GM12891 (cell line): ENCODE data around the gene GPR151.
A peak's percentile ranks its signal among the peaks of the same experiment; 100 is the strongest.

Experiments used
- DNase-seq: peaks from one replicate; pipeline ENCODE4 v3.0.0; 2011; ENCODE audit warnings: low spot score; ENCODE audit not compliant: insufficient read length
- FAIRE-seq: peaks from 2 replicates; lab custom pipeline; 2011; peaks lifted over from hg19 to GRCh38; lab: Jason Lieb, UNC
- PAX5 ChIP-seq: IDR thresholded peaks from 2 replicates; pipeline ENCODE4 v1.6.1; 2011; ENCODE audit warnings: low read length, moderate library complexity, mild to moderate bottlenecking; ENCODE audit not compliant: insufficient read depth, severe bottlenecking
- POLR2A ChIP-seq: IDR thresholded peaks from 2 replicates; pipeline ENCODE4 v1.6.1; 2011; ENCODE audit warnings: low read depth, low read length, control low read depth
- POLR2AphosphoS5 ChIP-seq: IDR thresholded peaks from 2 replicates; pipeline ENCODE4 v1.6.1; 2011; ENCODE audit warnings: low read depth, low read length, control low read depth
- POU2F2 ChIP-seq: IDR thresholded peaks from 2 replicates; pipeline ENCODE4 v1.6.1; 2011; ENCODE audit warnings: low read depth, mild to moderate bottlenecking, control low read depth, low read length, moderate library complexity
- SPI1 ChIP-seq: IDR thresholded peaks from 2 replicates; pipeline ENCODE4 v1.6.1; 2011; ENCODE audit warnings: low read depth, low read length, control low read depth
- TAF1 ChIP-seq: IDR thresholded peaks from 2 replicates; pipeline ENCODE4 v1.6.1; 2011; ENCODE audit warnings: low read depth, low read length, control low read depth

Gene GPR151

GRCh38 chr5:146541958-146542849, 26.2 kb upstream of the GPR151 start:
- DNase-seq (peak; percentile 41), FAIRE-seq (peak; percentile 51)
- TF ChIP-seq TAF1 (no peak), SPI1 (no peak), POLR2AphosphoS5 (no peak), PAX5 (no peak), POU2F2 (no peak), POLR2A (no peak)

GRCh38 chr5:146540414-146540813, 24.4 kb upstream of the GPR151 start:
- no peak for FAIRE-seq
- no peak for DNase-seq
- no peak for TF ChIP-seq POU2F2
- no peak for TF ChIP-seq TAF1
- no peak for TF ChIP-seq PAX5
- TF ChIP-seq POLR2AphosphoS5: no peak
- no peak for TF ChIP-seq POLR2A
- no peak for TF ChIP-seq SPI1

- TF ChIP-seq POLR2AphosphoS5: no peak
- TF ChIP-seq POLR2A: no peak
- FAIRE-seq (no peak), DNase-seq (no peak)
Observed at GRCh38 chr5:146539973-146540372, 24.0 kb upstream of the GPR151 start.

- no peak for FAIRE-seq
- TF ChIP-seq POLR2A: no peak
- TF ChIP-seq SPI1: no peak
- no peak for TF ChIP-seq POU2F2
- no peak for TF ChIP-seq TAF1
- no peak for TF ChIP-seq POLR2AphosphoS5
Observed at GRCh38 chr5:146538432-146538831, 22.4 kb upstream of the GPR151 start.

GRCh38 chr5:146533882-146534281, 17.9 kb upstream of the GPR151 start:
- TF ChIP-seq POU2F2 (no peak), SPI1 (no peak), POLR2AphosphoS5 (no peak), TAF1 (no peak), PAX5 (no peak), POLR2A (no peak)
- FAIRE-seq (no peak), DNase-seq (no peak)

More at GRCh38 chr5:146538432-146538831, 22.4 kb upstream of the GPR151 start:
- DNase-seq: no peak

- FAIRE-seq (peak; percentile 81), DNase-seq (peak; percentile 47)
- TF ChIP-seq TAF1 (no peak), SPI1 (0 out of 2 replicates have a peak, but pooled peaks have one; percentile 44)
Observed at GRCh38 chr5:146533260-146533857, 17.4 kb upstream of the GPR151 start.

- peak; percentile 13 for DNase-seq
- TF ChIP-seq POU2F2 (no peak), SPI1 (no peak), PAX5 (no peak), TAF1 (no peak), POLR2A (no peak), POLR2AphosphoS5 (no peak)
Observed at GRCh38 chr5:146529984-146530383, 14.0 kb upstream of the GPR151 start.

DNA sequence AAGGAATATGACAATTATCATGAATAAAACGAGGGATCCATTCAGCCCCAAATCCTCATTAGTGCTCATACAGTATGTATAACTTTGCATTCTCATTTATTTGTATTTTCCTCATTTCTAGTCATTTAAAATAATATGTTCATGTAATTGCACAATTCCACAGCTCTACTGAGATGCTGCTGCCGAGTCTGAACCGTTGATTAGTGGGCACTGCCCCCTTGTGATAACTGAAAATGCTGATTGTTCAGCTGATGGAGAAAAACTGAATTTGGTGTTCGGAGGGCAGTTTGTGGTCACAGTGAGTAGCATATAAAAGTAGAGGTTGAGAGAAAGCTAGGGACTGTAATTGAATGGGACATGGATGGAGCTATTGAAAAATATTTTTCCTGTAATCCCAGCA, 12.2 kb upstream of the GPR151 start:
- TF ChIP-seq TAF1 (no peak), POU2F2 (no peak), PAX5 (no peak), SPI1 (no peak), POLR2A (no peak), POLR2AphosphoS5 (no peak)
- no peak for DNase-seq
- FAIRE-seq: no peak

More at GRCh38 chr5:146529984-146530383, 14.0 kb upstream of the GPR151 start:
- FAIRE-seq: no peak

DNA sequence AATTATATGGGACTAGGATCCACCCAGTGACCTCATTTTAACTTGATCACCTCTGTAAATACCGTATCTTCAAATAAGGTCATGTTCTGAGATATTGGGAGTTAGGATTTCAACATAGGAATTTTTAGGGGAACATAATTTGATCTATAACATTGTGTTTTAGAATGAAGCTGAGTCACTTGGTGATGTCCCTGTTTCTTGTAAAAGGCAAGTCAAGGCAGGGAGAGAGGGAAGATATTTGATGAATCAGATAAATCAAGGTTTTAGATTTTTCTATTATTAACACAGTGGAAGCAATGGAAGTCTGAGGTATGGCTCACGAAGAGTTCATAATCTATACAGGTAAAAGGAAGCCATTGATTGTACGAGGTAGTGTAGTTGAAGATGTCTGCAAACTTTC, 11.8 kb upstream of the GPR151 start:
- DNase-seq (no peak), FAIRE-seq (no peak)
- TF ChIP-seq POLR2A (no peak), POU2F2 (no peak), TAF1 (no peak), SPI1 (no peak), PAX5 (no peak), POLR2AphosphoS5 (no peak)

DNA sequence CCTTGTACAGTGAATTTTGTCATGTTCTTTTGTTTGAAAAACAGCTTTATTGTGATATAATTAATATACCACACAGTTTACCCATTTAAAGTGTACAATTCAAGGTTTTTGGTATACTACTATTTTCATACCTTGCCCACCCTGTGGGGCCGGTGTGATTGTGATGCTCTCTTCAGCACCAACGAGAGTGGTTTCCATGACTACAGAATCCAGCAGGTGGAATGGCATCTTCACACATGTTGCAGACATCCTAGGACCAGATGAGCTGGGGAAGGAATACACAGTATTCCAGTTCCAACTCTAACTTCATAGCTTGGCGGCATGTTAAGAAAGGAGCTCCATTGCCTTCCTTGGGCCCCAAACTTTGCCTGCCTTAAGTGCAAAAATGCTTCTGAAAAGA, 7.7 kb upstream of the GPR151 start:
- DNase-seq (no peak), FAIRE-seq (no peak)
- no peak for TF ChIP-seq SPI1
- TF ChIP-seq TAF1: no peak
- TF ChIP-seq POLR2AphosphoS5: no peak
- TF ChIP-seq POLR2A: no peak
- no peak for TF ChIP-seq PAX5
- TF ChIP-seq POU2F2: no peak
